Caco-2 (cell line): ENCODE results near the gene ZAP70. TPM values are rescaled to one million over a fixed set of nuclear protein-coding genes. Genes with fewer than 3 reads are reported as not detected.

Experiments
- BruUV-seq: library from RNA; stranded (reverse); fragments of 400-500 nt; replicated peaks from 2 replicates; lab custom pipeline; 2021; lab: Mats Ljungman, UMichigan
- CTCF ChIA-PET: fragments of 300-600 bp; sonication (Branson Sonifier 250); formaldehyde crosslinking; loops from one replicate; lab custom pipeline; 2022; ENCODE audit warnings: antibody characterized with exemption; lab: Charles Lee
- POLR2A ChIA-PET: fragments of 300-600 bp; sonication (Branson Sonifier 250); formaldehyde crosslinking; loops from one replicate; lab custom pipeline; 2022; ENCODE audit warnings: antibody characterized with exemption; lab: Charles Lee
- DNase-seq, 2 experiments: peaks; one replicate each; pipeline versions ENCODE4 v3.0.0 to v3.0.0-alpha.2; 2020 to 2022
- H3K27me3 ChIP-seq: replicated peaks from 2 replicates; pipeline ENCODE4 v1.6.0; 2011; ENCODE audit warnings: low read length; ENCODE audit not compliant: control insufficient read depth, insufficient read depth
- H3K36me3 ChIP-seq: 2 replicates; pipeline ENCODE4 v1.5.1; 2011; ENCODE audit warnings: low read length; ENCODE audit not compliant: control insufficient read depth, insufficient read depth
- H3K4me1 ChIP-seq: fragments of 250-450 bp; sonication (Bioruptor Pico); 2 replicates; pipeline ENCODE4 v1.5.1; 2020; ENCODE audit warnings: mild to moderate bottlenecking
- H3K4me3 ChIP-seq: 2 replicates; pipeline ENCODE4 v1.5.1; 2011; ENCODE audit warnings: low read depth, mild to moderate bottlenecking, control low read depth, low read length
- H3K9me3 ChIP-seq: fragments of 250-450 bp; sonication (Bioruptor Pico); 2 replicates; pipeline ENCODE4 v1.5.1; 2020; ENCODE audit warnings: mild to moderate bottlenecking, moderate library complexity
- H3K27ac Mint-ChIP-seq: one replicate; pipeline ENCODE4 v1.8.0; 2022; ENCODE audit warnings: mixed read lengths; ENCODE audit not compliant: unreplicated experiment
- H3K27me3 Mint-ChIP-seq: one replicate; pipeline ENCODE4 v1.8.0; 2022; ENCODE audit warnings: mixed read lengths; ENCODE audit not compliant: insufficient read depth, unreplicated experiment
- H3K36me3 Mint-ChIP-seq: one replicate; pipeline ENCODE4 v1.8.0; 2022; ENCODE audit warnings: mild to moderate bottlenecking, mixed read lengths; ENCODE audit not compliant: insufficient read depth, unreplicated experiment
- H3K4me1 Mint-ChIP-seq: one replicate; pipeline ENCODE4 v1.8.0; 2022; ENCODE audit warnings: low read depth, mixed read lengths; ENCODE audit not compliant: unreplicated experiment
- H3K4me3 Mint-ChIP-seq: one replicate; pipeline ENCODE4 v1.8.0; 2022; ENCODE audit warnings: mild to moderate bottlenecking, moderate library complexity, mixed read lengths; ENCODE audit not compliant: unreplicated experiment
- H3K9me3 Mint-ChIP-seq: one replicate; pipeline ENCODE4 v1.8.0; 2022; ENCODE audit warnings: mixed read lengths; ENCODE audit not compliant: unreplicated experiment
- CTCF ChIP-seq, 2 experiments: fragments of 200-600 bp in 1 of 2; IDR thresholded peaks; 1 replicate in 1 of 2; 2 replicates in 1 of 2; pipeline versions ENCODE4 v1.5.1 to v1.8.0; 2011 to 2022; ENCODE audit warnings: antibody characterized with exemption in 1 of 2, control low read depth in 1 of 2, inconsistent platforms in 1 of 2, low read depth in 1 of 2, low read length in 1 of 2, mild to moderate bottlenecking in 1 of 2, moderate library complexity in 1 of 2; ENCODE audit not compliant: insufficient read depth in 1 of 2, severe bottlenecking in 1 of 2, unreplicated experiment in 1 of 2
- intact Hi-C: fragments of 100-400 bp; cut with micrococcal nuclease; formaldehyde crosslinking; loops from one replicate; pipeline ENCODE4 v1.10.0; 2022; ENCODE audit not compliant: unreplicated experiment
- total RNA-seq: library from RNA; stranded (reverse); gene quantifications from 2 replicates; pipeline ENCODE4 v1.2.3, GENCODE V29; 2022

The ZAP70 gene
- total RNA-seq, 1 experiment from 2014 or later, result 0.82 TPM

- H3K36me3 Mint-ChIP-seq, result peaks cover 15% of the 10 kb centered on the region
- Histone ChIP-seq H3K4me1 (no peaks in the 10 kb centered on the region), H3K4me3 (no peak overlapping the region), H3K27me3 (no peaks in the 10 kb centered on the region), H3K36me3 (no peaks in the 10 kb centered on the region), H3K9me3 (no peaks in the 10 kb centered on the region)
- intact Hi-C loops, result no loop called here
- ChIA-PET CTCF (no interaction called here), POLR2A (no interaction called here)
- no peak for DNase-seq
- no peaks in the 10 kb centered on the region for H3K9me3 Mint-ChIP-seq
- no peak overlapping the region for H3K27ac Mint-ChIP-seq
- BruUV-seq, result no TSS peak
- H3K4me3 Mint-ChIP-seq, result no peak overlapping the region
- no peak for TF ChIP-seq CTCF (IDR thresholded peaks at IDR 0.05; ENCODE audit: insufficient read depth in 1 of 2, low read depth in 1 of 2, low read length in 1 of 2, severe bottlenecking in 1 of 2, unreplicated experiment in 1 of 2)
- peaks cover 6% of the 10 kb centered on the region for H3K4me1 Mint-ChIP-seq
- no peaks in the 10 kb centered on the region for H3K27me3 Mint-ChIP-seq
Measured at GRCh38 chr2:97747285-97747684, 33.9 kb downstream of the ZAP70 start.

- Mint-ChIP-seq H3K4me1 (peaks cover 6% of the 10 kb centered on the region), H3K27me3 (no peaks in the 10 kb centered on the region), H3K4me3 (no peak overlapping the region), H3K27ac (no peak overlapping the region), H3K9me3 (no peaks in the 10 kb centered on the region), H3K36me3 (peaks cover 15% of the 10 kb centered on the region)
- no peak for TF ChIP-seq CTCF (IDR thresholded peaks at IDR 0.05; ENCODE audit: insufficient read depth in 1 of 2, low read depth in 1 of 2, low read length in 1 of 2, severe bottlenecking in 1 of 2, unreplicated experiment in 1 of 2)
- CTCF ChIA-PET, result interaction anchor here (1.5 kb wide), 1 partner anchor 48 kb away, joined by 19 read pairs; no protein-coding TSS in a partner anchor
- Histone ChIP-seq H3K36me3 (no peaks in the 10 kb centered on the region), H3K4me1 (no peaks in the 10 kb centered on the region), H3K4me3 (no peak overlapping the region), H3K9me3 (no peaks in the 10 kb centered on the region), H3K27me3 (no peaks in the 10 kb centered on the region)
- BruUV-seq, result no TSS peak
- intact Hi-C loops, result loop anchor here (1.0 to 2.0 kb wide), 2 partner anchors 47 to 157 kb away; no protein-coding TSS in a partner anchor
- POLR2A ChIA-PET, result no interaction called here
- no peak for DNase-seq
Measured at GRCh38 chr2:97747716-97748115, 34.3 kb downstream of the ZAP70 start.

DNA sequence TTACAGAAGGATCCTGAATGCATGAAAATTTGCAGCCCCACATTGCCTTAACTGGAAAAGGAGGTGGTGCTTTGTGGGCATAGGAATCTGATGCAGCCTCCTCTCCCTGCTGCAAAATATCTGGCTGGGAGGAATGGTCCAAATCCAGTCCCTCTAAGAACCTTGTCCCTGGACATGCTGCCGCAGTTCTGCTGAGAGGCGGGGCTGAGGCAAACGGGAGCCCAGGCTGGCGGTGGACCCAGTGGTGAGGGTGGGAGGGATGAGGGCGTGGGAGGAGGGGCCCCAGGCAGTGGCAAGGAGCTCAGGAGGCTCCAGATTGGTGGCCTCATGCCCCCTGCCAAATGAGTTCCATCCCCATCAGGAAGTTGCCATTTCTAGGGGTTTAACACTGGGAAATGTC is 36.2 kb downstream of the ZAP70 start:
- Mint-ChIP-seq H3K36me3 (peaks cover 8% of the 10 kb centered on the region), H3K4me1 (peaks cover 6% of the 10 kb centered on the region), H3K9me3 (no peaks in the 10 kb centered on the region), H3K4me3 (no peak overlapping the region), H3K27ac (no peak overlapping the region), H3K27me3 (no peaks in the 10 kb centered on the region)
- no peak overlapping the region for H3K4me3 ChIP-seq
- no peak for TF ChIP-seq CTCF (IDR thresholded peaks at IDR 0.05; ENCODE audit: insufficient read depth in 1 of 2, low read depth in 1 of 2, low read length in 1 of 2, severe bottlenecking in 1 of 2, unreplicated experiment in 1 of 2)
- H3K36me3 ChIP-seq, result no peaks in the 10 kb centered on the region
- no peaks in the 10 kb centered on the region for H3K4me1 ChIP-seq
- no peak for DNase-seq
- ChIA-PET CTCF (no interaction called here), POLR2A (no interaction called here)
- no peaks in the 10 kb centered on the region for H3K9me3 ChIP-seq
- intact Hi-C loops, result loop anchor here (2.0 kb wide), 1 partner anchor 159 kb away; no protein-coding TSS in a partner anchor
- no TSS peak for BruUV-seq
- no peaks in the 10 kb centered on the region for H3K27me3 ChIP-seq
